NT2/D1 (cell line): ENCODE measurements around the gene CHORDC1.
A peak's percentile ranks its signal among the peaks of the same experiment; 100 is the strongest.
"Not testable (repeated sequence)": the region's sequence is repeated elsewhere in the genome, so short reads cannot be mapped to it uniquely, and the experiment has no call there.

Experiments
- DNase-seq: peaks from one replicate; pipeline ENCODE4 v3.0.0-alpha.2; 2011; ENCODE audit warnings: low read depth, low spot score
- H3K27me3 ChIP-seq: 2 replicates; pipeline ENCODE4 v1.6.0; 2011; ENCODE audit warnings: mild to moderate bottlenecking; ENCODE audit not compliant: insufficient read length, insufficient read depth
- H3K36me3 ChIP-seq: 2 replicates; pipeline ENCODE4 v1.6.1; 2011; ENCODE audit warnings: mild to moderate bottlenecking, low read length, mixed read lengths; ENCODE audit not compliant: insufficient read depth, insufficient read length
- H3K4me1 ChIP-seq: 2 replicates; pipeline ENCODE4 v1.5.1; 2011; ENCODE audit not compliant: insufficient read depth, insufficient read length
- H3K4me3 ChIP-seq: 2 replicates; pipeline ENCODE4 v1.5.1; 2011; ENCODE audit warnings: low read depth; ENCODE audit not compliant: insufficient read length
- H3K9ac ChIP-seq: 2 replicates; pipeline ENCODE4 v1.6.0; 2011; ENCODE audit warnings: low read depth; ENCODE audit not compliant: insufficient read length
- H3K9me3 ChIP-seq: 2 replicates; pipeline ENCODE4 v1.5.1; 2011; ENCODE audit warnings: mild to moderate bottlenecking, low read length; ENCODE audit not compliant: insufficient read depth
- SUZ12 ChIP-seq: IDR thresholded peaks from 2 replicates; pipeline ENCODE4 v1.6.1; 2011; ENCODE audit not compliant: insufficient read length, insufficient read depth; ENCODE audit errors: extremely low read depth
- YY1 ChIP-seq: IDR thresholded peaks from 2 replicates; pipeline ENCODE4 v1.6.1; 2011; ENCODE audit not compliant: insufficient read length, insufficient read depth
- ZNF274 ChIP-seq: IDR thresholded peaks from 2 replicates; pipeline ENCODE4 v1.6.1; 2011; ENCODE audit warnings: mild to moderate bottlenecking, low read depth, low read length

Gene CHORDC1

DNA sequence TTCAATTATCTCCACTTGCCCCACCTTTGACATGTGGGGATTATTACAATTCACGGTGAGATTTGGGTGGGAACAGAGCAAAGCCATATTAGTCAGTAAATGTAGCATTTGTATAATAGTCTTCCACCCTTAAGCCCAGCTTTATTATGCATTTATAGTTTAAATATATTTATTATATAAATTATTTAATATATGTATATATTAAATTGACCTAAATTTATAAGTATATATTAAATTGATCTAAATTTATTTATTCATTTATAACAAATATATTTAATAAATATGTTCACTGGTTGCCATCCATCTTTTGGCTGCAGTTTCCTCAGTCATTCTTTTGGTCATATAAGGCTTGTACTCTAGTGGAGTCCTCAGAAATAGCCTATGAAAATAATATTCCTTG, 23.6 kb upstream of the CHORDC1 start:
- Histone ChIP-seq H3K27me3 (no peaks in the 10 kb centered on the region), H3K9ac (no peak overlapping the region), H3K36me3 (no peaks in the 10 kb centered on the region), H3K9me3 (no peaks in the 10 kb centered on the region), H3K4me1 (peaks cover 2% of the 10 kb centered on the region), H3K4me3 (no peak overlapping the region)
- TF ChIP-seq ZNF274 (no peak), SUZ12 (no peak), YY1 (no peak)
- DNase-seq, result no peak

DNA sequence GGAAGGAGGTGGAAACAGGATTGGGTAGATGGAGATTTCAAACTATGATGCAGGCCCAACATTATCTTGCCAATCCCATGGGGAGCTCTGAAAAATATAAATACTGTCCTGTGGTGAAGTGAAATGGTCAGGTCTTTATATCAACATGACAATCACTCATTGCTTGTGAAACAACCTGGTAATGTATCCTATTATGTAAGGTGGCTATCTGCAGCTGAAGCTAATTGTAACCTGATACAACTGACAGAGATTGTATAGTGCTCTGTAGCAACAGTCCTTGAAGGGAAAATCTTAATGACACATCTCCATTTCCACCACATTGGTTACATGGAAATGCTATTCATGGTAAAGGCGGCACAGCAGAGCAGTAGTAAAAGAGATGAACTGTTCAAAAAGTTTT, 20.7 kb upstream of the CHORDC1 start:
- Histone ChIP-seq H3K4me1 (peaks cover 2% of the 10 kb centered on the region), H3K4me3 (no peak overlapping the region), H3K36me3 (no peaks in the 10 kb centered on the region), H3K9ac (no peak overlapping the region), H3K9me3 (no peaks in the 10 kb centered on the region), H3K27me3 (no peaks in the 10 kb centered on the region)
- DNase-seq, result no peak
- TF ChIP-seq ZNF274 (no peak), SUZ12 (no peak), YY1 (no peak)

DNA sequence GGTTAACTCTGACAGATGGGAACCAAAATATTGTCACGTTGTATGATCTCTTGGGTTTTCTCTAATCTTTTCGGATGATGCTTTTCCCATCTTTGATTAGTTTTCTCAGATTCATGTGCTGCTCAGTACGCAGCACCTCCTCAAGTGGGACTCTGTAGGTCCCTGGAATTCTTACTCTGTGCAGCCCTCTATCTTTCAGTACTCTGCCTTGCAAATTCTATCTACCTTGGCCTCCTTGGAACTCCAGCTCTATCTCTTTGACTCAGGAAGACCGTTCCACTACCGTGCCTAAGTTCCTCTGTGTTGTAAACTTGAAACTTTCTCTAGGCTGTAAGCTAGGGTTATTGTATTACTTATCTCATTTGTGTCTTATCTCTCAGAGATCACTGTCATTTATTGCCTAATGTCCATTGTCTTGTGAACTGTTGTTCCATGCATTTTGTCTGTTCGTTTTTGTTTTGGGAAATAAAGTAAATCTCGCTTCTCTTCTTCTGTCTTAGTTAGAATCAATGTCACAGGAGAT, 20.1 kb upstream of the CHORDC1 start:
- no peaks in the 10 kb centered on the region for H3K9me3 ChIP-seq
- TF ChIP-seq SUZ12, result no peak
- no peak for TF ChIP-seq ZNF274
- no peak for TF ChIP-seq YY1
- no peak for DNase-seq

DNA sequence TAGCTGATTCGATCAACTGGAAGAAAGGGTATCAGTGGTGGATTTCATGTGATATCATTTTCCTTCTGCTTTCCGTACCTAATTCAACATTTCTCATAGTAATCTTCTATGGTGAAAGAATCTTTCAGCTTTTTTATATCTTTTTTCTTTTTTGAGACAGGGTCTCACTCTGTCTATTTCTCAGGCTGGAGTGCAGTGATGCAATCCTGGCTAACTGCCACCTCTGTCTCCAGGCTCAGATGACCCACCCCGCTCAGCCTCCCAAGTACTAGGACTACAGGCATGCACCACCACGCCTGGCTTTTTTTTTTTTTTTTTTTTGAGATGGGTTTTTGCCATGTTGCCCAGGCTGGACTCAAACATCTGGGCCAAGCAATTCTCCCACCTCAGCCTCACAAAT, 18.6 kb upstream of the CHORDC1 start:
- no peaks in the 10 kb centered on the region for H3K9me3 ChIP-seq
- no peak overlapping the region for H3K4me3 ChIP-seq
- TF ChIP-seq ZNF274 (no peak), SUZ12 (no peak), YY1 (no peak)
- H3K27me3 ChIP-seq, result no peaks in the 10 kb centered on the region
- no peak for DNase-seq
- H3K4me1 ChIP-seq, result peaks cover 2% of the 10 kb centered on the region
- H3K9ac ChIP-seq, result no peak overlapping the region
- H3K36me3 ChIP-seq, result no peaks in the 10 kb centered on the region

More for the DNA sequence above, 20.1 kb upstream of the CHORDC1 start:
- Histone ChIP-seq H3K9ac (no peak overlapping the region), H3K27me3 (no peaks in the 10 kb centered on the region), H3K4me3 (no peak overlapping the region), H3K36me3 (no peaks in the 10 kb centered on the region), H3K4me1 (peaks cover 2% of the 10 kb centered on the region)

DNA sequence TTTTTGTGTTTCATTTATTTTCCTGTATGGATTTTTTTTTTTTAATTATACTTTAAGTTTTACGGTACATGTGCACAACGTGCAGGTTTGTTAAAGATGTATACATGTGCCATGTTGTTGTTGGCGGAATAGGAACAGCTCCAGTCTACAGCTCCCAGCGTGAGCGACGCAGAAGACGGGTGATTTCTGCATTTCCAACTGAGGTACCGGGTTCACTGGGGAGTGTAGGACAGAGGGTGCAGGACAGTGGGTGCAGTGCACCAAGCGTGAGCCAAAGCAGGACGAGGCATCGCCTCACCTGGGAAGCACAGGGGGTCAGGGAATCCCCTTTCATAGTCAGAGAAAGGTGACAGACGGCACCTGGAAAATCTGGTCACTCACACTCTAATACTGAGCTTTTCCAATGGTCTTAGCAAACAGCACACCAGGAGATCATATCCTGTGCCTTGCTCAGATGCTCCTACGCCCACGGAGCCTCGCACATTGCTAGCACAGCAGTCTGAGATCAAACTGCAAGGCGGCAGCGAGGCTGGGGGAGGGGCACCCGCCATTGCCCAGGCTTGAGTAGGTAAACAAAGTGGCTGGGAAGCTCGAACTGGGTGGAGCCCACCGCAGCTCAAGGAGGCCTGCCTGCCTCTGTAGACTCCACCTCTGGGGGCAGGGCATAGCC, 17.3 kb upstream of the CHORDC1 start:
- Histone ChIP-seq H3K4me3 (peak overlapping the region; percentile 11), H3K9ac (peak overlapping the region; percentile 61)
- DNase-seq, H3K36me3 ChIP-seq, H3K27me3 ChIP-seq, H3K4me1 ChIP-seq, H3K9me3 ChIP-seq: not testable (repeated sequence)

DNA sequence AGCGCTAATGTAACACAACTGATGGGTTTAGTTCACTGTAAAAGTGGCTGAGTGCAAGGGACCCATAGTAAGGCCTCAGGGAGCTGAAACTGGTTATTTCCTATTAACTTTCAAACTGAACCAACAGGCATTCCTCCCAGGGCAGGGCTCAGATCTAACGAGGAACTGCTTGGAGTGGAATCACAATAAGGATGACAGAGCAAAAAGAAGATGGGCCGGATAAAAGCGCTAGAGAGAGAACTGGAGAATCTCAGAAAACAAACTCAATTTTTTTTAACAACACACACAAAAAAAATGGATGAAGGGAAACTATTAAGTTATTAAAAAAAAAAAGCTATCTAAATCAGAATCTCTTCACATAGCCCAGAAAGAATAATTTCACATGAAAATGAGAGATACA, 14.2 kb upstream of the CHORDC1 start:
- Histone ChIP-seq H3K9me3 (no peaks in the 10 kb centered on the region), H3K4me3 (no peak overlapping the region), H3K9ac (no peak overlapping the region), H3K4me1 (no peaks in the 10 kb centered on the region), H3K36me3 (no peaks in the 10 kb centered on the region), H3K27me3 (no peaks in the 10 kb centered on the region)
- TF ChIP-seq YY1, result no peak
- TF ChIP-seq SUZ12, result no peak
- no peak for TF ChIP-seq ZNF274
- DNase-seq, result no peak

DNA sequence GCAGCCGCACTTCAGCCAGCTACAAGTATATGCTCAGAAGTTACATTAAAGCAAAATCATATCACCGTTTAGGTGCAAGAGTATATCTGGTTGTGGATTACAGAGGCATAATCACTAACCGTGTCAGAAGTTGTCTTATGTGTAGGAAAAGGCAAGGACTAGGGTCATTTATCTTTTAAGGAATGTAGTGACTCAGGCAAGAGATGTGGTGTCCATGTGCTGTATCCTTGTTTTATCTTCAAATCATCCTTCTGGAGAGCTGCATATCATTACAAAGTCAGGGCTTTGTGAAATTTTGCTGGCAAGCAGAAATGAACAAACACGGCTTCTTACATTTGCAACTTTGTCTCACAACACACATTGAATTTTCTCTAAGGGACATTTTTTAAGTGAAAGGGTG, 12.7 kb upstream of the CHORDC1 start:
- DNase-seq, result no peak
- H3K27me3 ChIP-seq, result no peaks in the 10 kb centered on the region
- no peaks in the 10 kb centered on the region for H3K9me3 ChIP-seq
- H3K9ac ChIP-seq, result no peak overlapping the region
- TF ChIP-seq ZNF274 (no peak), YY1 (no peak), SUZ12 (no peak)
- no peak overlapping the region for H3K4me3 ChIP-seq
- H3K36me3 ChIP-seq, result no peaks in the 10 kb centered on the region
- H3K4me1 ChIP-seq, result no peaks in the 10 kb centered on the region
